HG03139 (cell line): ENCODE measurements around the gene DNAH2.
"Not testable (repeated sequence)": the region's sequence is repeated elsewhere in the genome, so short reads cannot be mapped to it uniquely, and the experiment has no call there.

Source experiments
- ATAC-seq: cut with Tn5 transposase; IDR thresholded peaks from one replicate; pipeline ENCODE4 v1.9.1; 2021; ENCODE audit not compliant: unreplicated experiment

The DNAH2 gene

GRCh38 chr17:7769854-7770253 is 52.3 kb downstream of the DNAH2 start:
- no peak for ATAC-seq

DNA sequence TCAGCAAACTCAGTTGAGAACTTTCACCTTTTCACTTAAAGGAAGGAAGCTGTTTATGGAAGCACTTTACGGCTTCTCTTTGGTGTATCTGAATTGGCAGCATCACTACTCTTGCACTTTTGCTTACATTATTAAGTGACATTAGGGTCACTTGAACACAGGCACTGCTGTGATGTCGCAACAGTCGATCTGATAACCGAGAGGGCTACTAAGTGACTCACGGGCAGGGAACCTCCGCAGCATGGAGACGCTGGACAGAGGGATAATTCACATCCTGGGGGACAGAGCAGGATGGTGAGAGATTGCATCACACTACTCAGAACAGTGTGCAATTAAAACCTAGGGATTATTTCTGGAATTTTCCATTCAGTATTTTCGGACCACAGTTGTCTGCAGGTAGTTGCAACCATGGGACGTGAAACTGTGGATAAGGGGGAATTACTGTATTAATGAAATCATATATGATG is 56.5 kb downstream of the DNAH2 start:
- ATAC-seq, result no peak

GRCh38 chr17:7775051-7775450 is 57.5 kb downstream of the DNAH2 start:
- ATAC-seq, result no peak

GRCh38 chr17:7777017-7777416 is 59.5 kb downstream of the DNAH2 start:
- no peak for ATAC-seq

GRCh38 chr17:7780736-7781135 is 63.2 kb downstream of the DNAH2 start:
- no peak for ATAC-seq

DNA sequence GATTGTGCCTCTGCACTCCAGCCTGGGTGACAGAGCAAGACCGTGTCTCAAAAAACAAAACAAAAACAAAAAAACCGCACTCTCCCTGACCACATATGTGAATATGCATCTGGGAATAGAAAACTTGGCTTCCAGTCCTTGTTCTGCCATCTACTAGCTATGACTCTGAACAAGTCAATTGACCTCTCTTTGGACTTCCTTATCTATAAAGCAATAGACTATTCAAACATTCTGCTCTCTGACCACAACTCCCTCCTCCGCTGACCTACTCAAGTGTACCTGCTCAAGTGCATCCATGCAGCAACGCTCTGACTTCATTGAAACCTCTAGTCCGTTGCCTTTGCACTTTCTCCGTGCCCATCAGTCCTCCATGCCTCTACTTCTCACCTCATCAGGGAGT is 63.9 kb downstream of the DNAH2 start:
- no peak for ATAC-seq

DNA sequence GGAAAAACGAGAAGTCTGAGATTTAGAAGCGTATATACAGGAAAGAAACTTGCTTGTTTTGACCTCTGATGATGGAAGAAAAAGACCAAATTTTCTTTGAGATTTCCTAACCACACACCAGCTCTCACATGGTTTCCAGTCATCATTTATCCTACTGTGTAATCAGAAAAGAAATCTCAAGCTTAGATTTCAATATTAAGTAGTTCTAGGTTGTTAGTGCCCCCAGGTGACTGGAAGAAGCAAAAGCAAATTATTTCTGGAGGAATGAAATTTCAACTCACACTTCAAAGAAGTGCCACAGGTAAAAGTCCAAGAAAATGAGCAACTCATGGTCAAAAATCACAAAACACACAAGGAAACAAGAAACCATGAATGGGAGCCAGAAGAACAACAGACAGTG is 64.7 kb downstream of the DNAH2 start:
- no peak for ATAC-seq

DNA sequence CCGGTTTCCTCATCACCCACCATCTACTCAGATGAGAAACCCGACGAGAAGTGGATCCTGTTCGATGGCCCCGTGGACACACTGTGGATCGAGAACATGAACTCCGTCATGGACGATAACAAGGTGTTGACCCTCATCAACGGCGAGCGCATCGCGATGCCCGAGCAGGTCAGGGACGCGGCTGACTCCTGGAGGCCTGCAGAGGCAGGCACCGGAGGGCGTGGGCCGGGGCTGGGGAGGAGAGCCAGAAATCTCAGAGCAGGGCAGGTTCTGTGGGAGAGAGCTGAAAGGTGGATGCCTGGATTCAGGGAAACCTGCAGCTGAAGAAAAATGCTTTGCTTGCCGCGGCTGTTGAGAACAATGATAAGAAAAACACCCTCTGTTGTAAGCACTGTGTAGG is 69.3 kb downstream of the DNAH2 start:
- no peak for ATAC-seq

- ATAC-seq, result no peak
These were observed 71.6 kb downstream of the DNAH2 start for GRCh38 chr17:7789131-7789530.

- no peak for ATAC-seq
These were observed 72.6 kb downstream of the DNAH2 start for GRCh38 chr17:7790150-7790549.

DNA sequence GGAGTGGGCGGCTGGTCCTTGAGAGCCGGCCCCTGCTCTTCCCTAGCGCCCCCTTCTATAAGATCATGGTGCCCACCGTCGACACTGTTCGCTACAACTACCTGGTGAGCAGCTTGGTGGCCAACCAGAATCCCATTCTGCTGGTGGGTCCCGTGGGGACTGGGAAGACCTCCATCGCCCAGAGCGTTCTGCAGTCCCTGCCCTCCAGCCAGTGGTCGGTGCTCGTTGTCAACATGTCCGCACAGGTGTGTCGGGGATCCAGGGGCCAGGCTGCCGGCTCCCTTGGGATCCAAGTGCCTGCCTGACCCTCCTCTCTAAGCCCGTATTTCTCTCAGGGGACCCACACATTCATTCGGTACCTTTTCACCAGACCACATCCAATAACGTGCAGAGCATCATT is 75.1 kb downstream of the DNAH2 start:
- ATAC-seq, result no peak

DNA sequence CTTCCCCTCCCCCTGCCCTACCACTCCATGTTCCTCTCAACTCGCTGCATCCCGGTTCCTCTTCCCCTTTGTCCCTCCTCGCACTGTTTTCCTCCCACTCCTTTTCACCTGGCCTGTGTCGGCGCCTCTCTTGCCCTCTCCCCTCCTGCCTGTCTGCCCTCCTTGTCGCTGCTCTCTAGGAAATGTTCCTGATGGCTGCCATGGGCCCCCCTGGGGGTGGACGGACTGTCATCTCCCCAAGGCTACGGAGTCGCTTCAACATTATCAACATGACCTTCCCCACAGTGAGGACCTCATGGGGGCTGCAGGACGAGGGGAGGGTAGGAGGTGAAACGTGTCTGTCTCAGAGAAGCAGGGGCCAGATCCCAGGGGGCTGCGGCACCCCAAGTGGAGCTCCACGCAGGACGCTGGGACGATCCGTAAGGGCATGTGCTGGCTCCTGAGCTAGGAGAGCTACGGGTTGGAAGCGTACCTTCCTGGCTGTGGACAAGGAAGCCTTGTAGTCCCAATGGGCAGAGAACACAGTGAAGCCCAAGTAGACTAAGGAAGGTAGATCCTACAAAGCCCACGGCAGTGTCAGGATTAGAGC is 76.6 kb downstream of the DNAH2 start:
- no peak for ATAC-seq

DNA sequence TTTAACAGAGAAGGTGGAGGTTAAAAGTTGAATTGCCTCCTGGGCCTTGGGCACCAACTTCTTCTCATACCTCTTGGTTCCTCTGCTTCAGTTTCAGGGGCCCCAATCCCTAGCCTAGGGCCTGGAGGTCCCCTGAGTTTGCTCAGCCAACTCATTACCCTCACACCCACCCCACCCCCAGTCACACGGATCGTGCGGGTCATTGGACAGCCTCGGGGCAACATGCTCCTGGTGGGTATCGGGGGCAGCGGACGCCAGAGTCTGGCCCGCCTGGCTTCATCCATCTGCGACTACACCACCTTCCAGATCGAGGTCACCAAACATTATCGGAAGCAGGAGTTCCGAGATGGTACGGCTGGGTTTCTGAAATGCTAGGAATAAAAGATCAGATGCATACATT is 80.4 kb downstream of the DNAH2 start:
- ATAC-seq, result no peak

DNA sequence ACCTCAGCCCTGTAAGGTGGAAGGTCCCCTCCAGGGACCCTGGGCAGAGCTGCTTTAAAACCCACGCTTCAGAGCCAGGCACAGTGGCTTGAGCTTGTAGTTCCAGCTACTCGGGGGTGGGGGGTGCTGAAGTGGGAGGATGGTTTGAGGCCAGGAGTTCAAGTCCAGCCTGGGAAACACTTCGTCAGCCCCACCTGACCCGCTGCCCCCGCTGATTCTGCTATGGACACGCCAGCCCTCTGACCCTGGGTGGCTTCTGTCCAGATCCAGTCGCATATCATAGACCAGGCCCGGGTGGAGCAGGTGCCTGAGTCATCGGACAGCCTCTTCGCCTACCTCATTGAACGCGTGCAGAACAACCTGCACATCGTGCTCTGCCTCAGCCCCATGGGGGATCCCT is 81.3 kb downstream of the DNAH2 start:
- ATAC-seq, result no peak

DNA sequence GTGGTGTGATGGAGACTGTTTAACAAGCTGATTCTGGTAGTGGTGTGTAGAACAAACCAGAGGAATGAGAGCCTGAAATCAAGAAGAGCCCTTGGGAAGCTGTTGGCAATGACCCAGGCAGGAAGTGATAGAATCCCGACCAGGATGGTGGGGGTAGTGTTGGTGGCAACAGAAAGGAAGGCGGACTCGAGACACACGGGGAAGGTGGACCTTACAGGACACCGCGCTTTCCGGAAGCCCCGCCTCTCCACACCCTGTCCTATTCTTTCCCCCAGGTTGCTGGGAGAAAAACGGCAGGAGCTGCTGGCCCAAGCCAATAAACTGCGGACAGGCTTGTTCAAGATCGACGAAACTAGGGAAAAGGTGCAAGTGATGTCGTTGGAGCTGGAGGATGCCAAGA is 86.4 kb downstream of the DNAH2 start:
- no peak for ATAC-seq

DNA sequence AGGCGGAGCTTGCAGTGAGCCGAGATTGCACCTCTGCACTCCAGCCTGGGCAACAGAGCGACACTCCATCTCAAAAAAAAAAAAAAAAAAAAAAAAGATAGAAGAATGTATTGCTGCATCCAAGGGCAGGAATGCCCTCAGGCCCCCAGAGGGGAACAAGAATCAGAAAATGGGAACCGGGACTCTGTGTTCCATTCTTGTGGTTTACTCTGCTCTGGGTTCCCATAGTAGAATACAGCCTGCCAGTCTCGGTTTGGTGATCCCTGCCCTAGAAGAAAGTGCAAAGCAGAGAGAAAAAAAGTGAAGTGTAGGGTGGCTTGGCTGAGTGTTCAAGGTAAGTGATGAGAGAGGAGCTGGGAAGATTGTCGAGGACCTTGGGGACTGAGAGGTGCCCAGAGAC is 89.0 kb downstream of the DNAH2 start:
- no peak for ATAC-seq

- no peak for ATAC-seq
These were observed 89.7 kb downstream of the DNAH2 start for GRCh38 chr17:7807206-7807605.

DNA sequence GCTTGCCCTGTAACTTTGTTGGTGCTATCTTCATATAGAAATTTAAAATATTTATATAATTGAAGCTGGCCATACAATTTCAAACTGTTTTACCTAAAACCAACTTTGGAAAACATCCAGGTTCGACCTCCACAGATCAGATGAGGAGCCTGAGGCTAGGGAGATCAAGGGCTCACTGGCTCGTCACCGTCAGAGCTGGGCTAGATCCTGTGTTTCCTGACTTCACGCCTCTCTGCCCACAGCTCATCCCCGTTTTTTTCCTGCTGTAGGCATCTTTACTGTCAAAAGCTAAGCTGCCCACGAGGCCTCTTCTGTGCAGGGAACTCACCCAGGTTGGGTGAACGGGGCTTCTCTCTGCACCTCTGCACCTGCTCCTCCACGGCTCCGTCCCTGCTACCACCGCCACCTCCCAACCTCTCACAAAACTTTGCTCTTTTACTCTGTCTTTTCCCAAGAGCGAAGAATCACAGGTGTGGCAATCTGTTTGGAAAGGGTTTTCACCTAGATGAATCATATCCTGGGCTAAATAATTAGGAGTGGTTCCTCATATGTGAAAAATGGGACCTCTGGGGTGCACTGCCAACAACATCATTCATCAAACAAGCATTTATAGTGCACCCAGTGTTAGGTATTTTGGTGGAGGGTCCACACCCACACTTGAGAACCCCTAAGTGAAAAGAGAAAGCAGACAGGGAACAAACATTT is 91.7 kb downstream of the DNAH2 start:
- no peak for ATAC-seq

GRCh38 chr17:7809791-7810343 is 92.3 kb downstream of the DNAH2 start:
- not testable (repeated sequence) for ATAC-seq

- no peak for ATAC-seq
These were observed 93.7 kb downstream of the DNAH2 start for GRCh38 chr17:7811251-7811650.

- ATAC-seq, result no peak
These were observed 97.4 kb downstream of the DNAH2 start for GRCh38 chr17:7814969-7815368.

DNA sequence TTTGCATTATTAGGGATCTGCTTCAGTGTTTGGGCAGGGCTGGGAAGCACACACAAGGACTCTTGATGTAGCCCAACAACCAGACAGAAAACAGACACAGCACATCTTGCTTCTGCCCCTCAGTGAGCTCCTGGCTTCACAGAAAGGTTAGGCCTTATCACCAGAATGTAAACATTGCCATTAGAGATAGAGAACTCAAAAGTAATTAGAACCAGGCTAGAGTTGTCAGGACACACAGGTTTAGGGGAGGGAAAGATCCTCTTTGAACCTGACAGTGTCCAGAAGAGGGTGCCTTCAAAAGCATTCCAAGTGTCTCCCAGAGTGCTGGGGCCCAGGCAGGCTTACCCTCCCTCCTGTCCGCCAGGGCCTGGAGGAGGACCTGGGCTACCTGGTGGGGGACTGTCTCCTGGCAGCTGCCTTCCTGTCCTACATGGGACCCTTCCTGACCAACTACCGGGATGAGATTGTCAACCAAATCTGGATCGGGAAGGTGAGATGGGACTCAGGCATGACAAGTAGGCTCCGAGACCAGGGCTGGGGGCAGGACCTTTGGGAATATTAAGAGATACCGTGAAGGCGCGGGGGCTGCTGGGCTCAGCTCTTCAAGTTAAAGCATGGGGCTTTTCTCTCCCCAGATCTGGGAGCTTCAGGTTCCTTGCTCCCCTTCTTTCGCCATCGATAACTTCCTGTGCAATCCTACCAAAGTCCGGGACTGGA is 99.5 kb downstream of the DNAH2 start:
- ATAC-seq, result no peak
